Measurements from ENCODE around the gene SDCBP2. TPM values are rescaled to one million over a fixed set of nuclear protein-coding genes. Genes with fewer than 3 reads are reported as not detected.

SDCBP2 gene
- total and polyA plus RNA-seq, 2 of the 13 experiments (the other 11 are each of a cell fraction or from before 2014, with no cell fraction given): 1.2 to 2.4 TPM

- TF ChIP-seq HMGXB4 (CRISPR knock-in tag; IDR thresholded peaks at IDR 0.05; ENCODE audit: borderline replicate concordance in 1 of 2, low read depth in 1 of 2) (no peak), ZNF572 (CRISPR knock-in tag; IDR thresholded peaks at IDR 0.05) (no peak)
Observed at GRCh38 chr20:1312308-1312707, 16.6 kb downstream of the SDCBP2 start (continued).

- H3K27me3 ChIP-seq (ENCODE audit: control insufficient read depth in 1 of 2, insufficient read depth in 2 of 2, low read length in 2 of 2): peaks cover 7 to 18% of the 10 kb centered on the region in 2 experiments; a peak in 4 of 5 replicates
- H3K9ac ChIP-seq (ENCODE audit: insufficient read depth, low read depth, low read length): no peak overlapping the region
- ChIA-PET CTCF (ENCODE audit: low intra/inter-chr PET ratio, low total read pairs) (no interaction called here), POLR2A (no interaction called here)
- in situ Hi-C loops (cut with HindIII; ENCODE audit: extremely low pct_ligation_motif_present, low pct_unique_long_range_greater_than_20kb) (loop anchor here (5.0 kb wide), 1 partner anchor 132 kb away; no protein-coding TSS in a partner anchor), intact Hi-C loops (cut with micrococcal nuclease; ENCODE audit: unreplicated experiment) (no loop called here)
- no peak for ATAC-seq
- no peak for FAIRE-seq
- H3K4me2 ChIP-seq (ENCODE audit: low read depth, low read length): no peak overlapping the region
- no peaks in the 10 kb centered on the region for H4K20me1 ChIP-seq (ENCODE audit: insufficient read depth, low read length)
- no peak overlapping the region for H3K27ac ChIP-seq (ENCODE audit: extremely low read length, insufficient read depth, low read length)
- DNase-seq (ENCODE audit: low spot score): no peak
- no peak overlapping the region for H2AFZ ChIP-seq (ENCODE audit: low read length)
- BruUV-seq (replicated peaks): no TSS peak
- WGBS (ENCODE audit: low lambda C conversion rate): 28% methylated on average over 11 of the region's 12 CpGs
- no peaks in the 10 kb centered on the region for H3K79me2 ChIP-seq (ENCODE audit: insufficient read depth, low read length)
- H3K9me3 ChIP-seq (ENCODE audit: low read length): no peaks in the 10 kb centered on the region
- no peak overlapping the region for H3K4me3 ChIP-seq (replicated peaks in 1 of 3; ENCODE audit: insufficient read depth in 1 of 3, low read depth in 2 of 3, low read length in 3 of 3)
- H3K36me3 ChIP-seq (replicated peaks in 1 of 2; ENCODE audit: control insufficient read depth in 1 of 2, insufficient read depth in 2 of 2, low read length in 2 of 2): no peaks in the 10 kb centered on the region
- H3K4me1 ChIP-seq (ENCODE audit: insufficient read depth, low read length): 0 out of 2 replicates have a peak, but pooled peaks cover 6% of the 10 kb centered on the region
- TF ChIP-seq NCOA1 (CRISPR knock-in tag; IDR thresholded peaks at IDR 0.05) (no peak), SKI (IDR thresholded peaks at IDR 0.05; ENCODE audit: partially characterized antibody) (no peak), SRY (CRISPR knock-in tag; IDR thresholded peaks at IDR 0.05) (no peak), MED8 (CRISPR knock-in tag; IDR thresholded peaks at IDR 0.05; ENCODE audit: insufficient replicate concordance) (no peak), AKNA (CRISPR knock-in tag; IDR thresholded peaks at IDR 0.05; ENCODE audit: borderline replicate concordance) (no peak), PHF20 (CRISPR knock-in tag; IDR thresholded peaks at IDR 0.05) (no peak), DR1 (CRISPR knock-in tag; IDR thresholded peaks at IDR 0.05) (no peak), ZNF264 (CRISPR knock-in tag; IDR thresholded peaks at IDR 0.05) (no peak), POLR2AphosphoS5 (IDR thresholded peaks at IDR 0.05; ENCODE audit: low read depth, low read length) (no peak)
Observed at GRCh38 chr20:1310506-1311190, 18.3 kb downstream of the SDCBP2 start.
